Glomerular endothelial cell (primary cell): ENCODE data around the gene ZNF76. TPM values are rescaled to one million over a fixed set of nuclear protein-coding genes. Genes with fewer than 3 reads are reported as not detected.

Experiments used
- DNase-seq: peaks from one replicate; pipeline ENCODE4 v3.0.0-alpha.2; 2011; ENCODE audit warnings: low read depth, low spot score; ENCODE audit errors: extremely low read depth
- total RNA-seq: library from RNA; depleted of rRNA; stranded (reverse); fragments of >200 nt; gene quantifications from 2 replicates; pipeline ENCODE4 v1.2.3, GENCODE V29; 2015

Gene ZNF76
- total RNA-seq, 1 donor from 2014 or later, result 19.2 TPM

DNA sequence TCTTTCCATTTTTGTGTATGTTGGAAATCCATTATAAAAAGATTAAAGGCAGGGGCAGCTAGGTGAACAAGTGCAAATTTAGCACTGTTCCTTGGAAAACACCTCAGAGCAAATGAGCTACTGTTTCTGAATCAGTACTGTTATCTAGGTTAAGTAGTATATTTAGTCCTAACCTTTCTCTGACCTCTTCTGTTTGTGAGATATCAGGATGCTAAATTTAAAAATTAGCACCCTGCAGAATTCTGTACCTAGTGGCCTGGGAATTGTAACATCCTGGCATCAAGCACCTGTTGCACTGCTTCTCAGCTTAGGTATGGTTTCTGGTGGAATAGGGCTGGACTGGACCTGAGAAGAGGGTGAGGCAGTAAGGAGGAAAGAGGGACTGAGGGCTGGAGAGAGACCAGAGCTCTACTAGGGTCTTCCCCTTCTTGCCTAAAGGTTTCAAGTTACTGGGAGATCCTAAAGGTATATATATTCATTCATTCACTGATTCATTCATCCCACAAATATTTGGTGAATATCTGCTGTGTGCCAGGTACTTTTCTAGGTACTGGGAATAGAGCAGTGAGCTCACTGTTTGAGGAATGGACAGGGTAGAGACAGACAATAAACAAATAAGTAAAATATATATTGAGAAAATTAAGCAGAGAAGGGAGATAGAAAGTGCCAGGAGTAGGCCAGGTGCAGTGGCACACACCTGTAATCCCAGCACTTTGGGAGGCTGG lies 5.2 kb downstream of the ZNF76 start:
- no peak for DNase-seq

DNA sequence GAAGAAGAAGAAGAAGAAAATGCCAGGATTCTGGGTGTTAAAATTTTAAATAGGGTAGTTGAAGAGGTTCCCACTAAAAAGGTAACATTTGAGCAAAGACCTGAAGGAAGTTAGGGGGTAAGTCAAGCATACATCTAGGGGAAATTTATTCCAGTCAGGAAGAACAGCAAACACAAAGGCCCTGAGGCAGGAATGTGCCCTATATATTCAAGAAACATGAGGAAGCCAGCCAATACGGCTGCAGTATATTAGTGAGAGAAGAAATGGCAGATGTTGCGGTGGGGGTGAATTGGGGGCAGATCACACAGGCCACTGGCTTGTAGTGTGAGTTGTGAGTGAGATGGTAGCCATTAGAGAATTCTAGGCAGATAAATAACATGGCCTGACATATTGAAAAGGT lies 6.0 kb downstream of the ZNF76 start:
- DNase-seq, result no peak

DNA sequence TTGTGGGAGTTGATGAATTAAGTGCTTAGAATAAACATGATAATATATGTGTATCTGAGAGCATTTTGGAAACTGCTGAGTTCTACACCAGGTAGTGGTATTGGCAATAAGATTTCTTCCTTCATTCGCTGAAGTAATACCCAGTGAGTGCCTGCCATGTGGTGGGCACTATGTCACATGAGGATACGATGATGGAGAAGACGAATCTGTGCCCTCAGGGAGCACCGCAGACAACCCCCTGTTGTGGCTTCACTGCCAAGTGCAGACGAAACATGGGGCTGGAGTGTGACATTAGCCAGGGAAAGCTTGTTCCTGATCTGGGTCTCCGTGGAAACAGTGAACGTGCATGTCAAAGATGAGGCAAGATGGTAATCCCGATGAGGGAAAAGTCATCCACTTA lies 7.9 kb downstream of the ZNF76 start:
- DNase-seq, result no peak

DNA sequence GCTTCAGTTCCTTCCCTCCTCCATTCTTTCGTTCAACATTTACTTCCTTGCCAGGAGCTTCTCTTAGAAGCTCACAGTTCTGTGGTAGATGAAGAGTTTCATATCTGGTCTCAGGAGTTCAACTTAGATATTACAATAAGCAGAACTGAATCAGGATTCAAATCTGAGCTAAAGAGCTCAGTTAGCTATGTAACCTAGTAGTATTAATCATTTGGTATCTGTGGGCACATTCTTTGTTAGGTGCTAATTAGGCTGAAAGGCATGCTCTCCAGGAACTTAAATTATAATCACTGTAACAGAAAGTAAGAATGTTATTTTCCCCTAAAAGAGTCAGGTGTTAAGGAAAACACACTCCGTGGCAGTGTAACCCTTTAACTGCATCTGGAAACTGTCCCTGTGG lies 8.4 kb downstream of the ZNF76 start:
- no peak for DNase-seq

DNA sequence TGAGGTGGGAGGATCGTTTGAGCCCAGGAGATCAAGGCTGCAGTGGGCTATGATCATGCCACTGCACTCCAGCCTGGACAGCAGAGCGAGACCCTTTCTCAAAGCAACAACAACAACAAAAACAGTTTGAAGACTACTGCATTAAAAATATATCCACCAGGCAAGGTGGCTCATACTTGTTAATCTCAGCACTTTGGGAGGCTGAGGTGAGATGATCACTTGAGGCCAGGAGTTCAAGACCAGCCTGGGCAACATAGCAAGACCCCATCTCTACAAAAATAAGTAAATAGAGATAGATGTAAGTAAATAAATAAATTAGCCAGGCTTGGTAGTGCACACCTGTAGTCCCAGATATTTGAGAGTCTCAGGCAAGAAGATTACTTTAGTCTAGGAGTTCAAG lies 12.5 kb downstream of the ZNF76 start:
- no peak for DNase-seq

DNA sequence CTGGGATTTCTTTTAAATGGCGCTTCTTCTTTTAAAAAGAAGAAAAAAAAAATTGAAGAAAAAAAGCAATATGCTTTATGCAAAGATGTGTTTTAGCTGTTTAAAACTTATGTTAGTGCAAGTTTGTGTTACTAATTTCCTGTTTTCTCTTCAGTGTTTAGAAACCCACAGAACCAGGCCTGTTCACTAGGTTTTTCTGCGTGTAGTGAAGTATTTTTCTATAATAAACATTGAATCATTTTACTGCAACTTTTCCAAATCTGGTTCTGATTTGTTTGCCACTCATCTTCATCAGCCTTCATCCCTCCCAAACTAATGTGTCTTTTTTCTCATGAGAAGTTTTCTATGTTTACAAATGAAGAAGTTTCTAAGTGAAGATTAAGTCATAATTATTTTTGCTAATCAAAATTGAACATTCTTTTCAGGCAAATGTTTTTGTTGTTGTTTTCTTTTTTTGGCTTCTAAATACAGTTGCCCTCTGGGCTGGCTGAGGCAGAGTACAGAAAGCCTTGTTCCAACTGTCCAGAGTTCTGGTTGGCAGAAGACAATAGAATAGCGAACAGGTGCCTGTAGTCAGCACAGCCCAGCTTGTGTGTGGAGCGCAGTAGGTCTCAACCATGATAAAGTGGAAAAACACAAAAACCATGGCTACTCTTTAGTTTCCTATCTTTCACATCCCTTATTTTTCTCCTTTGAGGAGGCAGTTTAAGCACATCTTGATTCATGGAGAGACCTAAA lies 14.5 kb downstream of the ZNF76 start:
- DNase-seq, result no peak

DNA sequence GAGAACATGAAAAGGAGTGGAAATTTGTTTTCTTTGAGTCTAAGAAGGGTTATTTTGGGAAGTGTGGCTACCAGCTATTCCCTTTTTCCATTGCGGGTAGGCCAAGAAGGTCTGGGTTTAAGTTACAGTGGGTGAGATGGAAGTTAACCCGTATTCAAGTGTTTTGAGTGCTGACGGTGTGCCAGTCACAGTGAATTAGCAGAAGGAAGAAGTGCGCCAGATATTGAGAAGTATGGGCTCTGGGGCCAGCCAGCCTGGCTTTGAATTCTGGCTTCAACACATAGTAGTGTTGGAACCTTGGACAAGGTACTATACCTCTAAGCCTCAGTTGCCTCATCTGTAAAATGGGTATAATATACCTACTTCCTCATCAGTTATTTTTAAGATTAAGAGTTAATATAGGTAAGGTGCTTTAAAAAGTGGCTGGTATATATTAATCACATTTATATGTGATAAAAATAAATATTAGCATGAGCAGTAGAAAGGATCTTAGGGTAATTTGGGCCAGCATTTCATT lies 16.3 kb downstream of the ZNF76 start:
- no peak for DNase-seq

DNA sequence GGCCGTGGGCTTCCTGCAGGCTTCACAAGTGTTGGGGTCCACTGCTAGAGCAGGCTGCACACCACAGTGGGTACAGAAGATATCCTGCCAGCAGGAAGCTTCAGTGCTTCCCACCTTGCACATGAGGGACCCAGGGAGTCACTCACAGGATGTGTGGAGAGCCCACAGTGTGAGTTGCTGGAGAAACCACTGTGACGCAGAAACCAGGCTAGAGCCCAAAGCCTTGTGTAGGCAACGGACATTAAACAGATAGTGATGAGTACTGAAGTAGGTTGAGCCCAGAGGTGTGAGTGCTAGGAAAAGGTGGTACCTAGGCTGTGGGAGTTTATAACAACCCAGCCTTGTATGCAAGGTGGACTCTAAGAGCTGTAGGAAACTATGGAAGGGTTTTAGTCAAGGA lies 19.2 kb downstream of the ZNF76 start:
- no peak for DNase-seq

DNA sequence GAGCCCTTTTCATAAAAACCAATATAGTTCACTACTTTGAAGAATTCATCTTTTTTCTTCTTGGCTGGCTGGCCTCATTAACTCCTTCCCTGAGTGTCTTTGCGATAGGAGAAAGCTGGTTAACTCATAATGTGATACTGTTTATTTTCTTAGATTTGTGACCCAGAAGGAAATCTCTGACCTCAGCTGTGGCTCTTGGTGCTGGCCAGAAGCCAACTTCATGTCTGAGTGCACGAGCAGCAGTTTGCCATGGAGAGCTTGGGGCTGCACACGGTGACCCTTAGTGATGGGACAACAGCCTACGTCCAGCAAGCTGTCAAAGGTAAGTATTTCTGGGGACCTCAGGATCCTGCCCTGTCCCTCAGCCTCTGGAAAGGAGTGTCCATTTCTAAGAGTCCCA lies 21.4 kb downstream of the ZNF76 start:
- DNase-seq, result no peak

DNA sequence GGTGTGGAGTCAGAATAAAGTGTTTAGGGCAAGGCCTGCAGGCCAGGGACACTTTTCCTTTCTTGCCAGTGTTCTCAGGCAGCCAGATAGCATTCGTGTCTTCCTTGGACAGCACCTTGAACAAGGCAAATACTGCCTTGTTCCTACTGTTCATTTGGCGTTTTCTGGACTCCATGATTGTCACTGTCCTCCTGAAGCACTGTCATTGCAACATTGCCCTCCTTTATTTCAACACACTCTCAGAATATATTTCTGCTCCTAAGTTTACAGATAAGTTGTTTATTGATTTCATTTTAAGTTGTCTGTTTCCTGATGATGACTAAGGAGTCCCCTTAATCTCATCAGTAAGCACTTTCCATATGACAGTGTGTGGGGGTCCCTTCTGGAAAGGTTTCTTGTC lies 22.9 kb downstream of the ZNF76 start:
- no peak for DNase-seq

DNA sequence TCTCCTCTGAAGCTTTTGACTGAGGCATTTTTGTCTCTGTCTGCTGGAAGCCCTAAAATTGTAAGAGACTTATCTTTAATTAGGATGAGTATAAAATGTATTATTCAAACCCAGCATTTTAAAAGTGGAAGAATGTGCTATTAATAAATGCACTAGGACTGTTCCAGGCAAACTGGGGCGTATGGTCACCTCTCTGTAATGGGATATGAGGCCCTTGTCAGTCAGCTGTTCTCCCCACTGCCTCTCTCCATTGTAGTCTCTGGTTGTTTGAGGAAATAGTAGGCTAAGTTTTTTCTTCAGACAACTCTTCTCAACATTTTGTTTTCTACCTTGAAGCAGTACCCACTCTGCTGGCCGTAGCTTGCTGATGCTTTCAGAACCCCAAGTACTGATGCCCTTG lies 23.8 kb downstream of the ZNF76 start:
- no peak for DNase-seq

DNA sequence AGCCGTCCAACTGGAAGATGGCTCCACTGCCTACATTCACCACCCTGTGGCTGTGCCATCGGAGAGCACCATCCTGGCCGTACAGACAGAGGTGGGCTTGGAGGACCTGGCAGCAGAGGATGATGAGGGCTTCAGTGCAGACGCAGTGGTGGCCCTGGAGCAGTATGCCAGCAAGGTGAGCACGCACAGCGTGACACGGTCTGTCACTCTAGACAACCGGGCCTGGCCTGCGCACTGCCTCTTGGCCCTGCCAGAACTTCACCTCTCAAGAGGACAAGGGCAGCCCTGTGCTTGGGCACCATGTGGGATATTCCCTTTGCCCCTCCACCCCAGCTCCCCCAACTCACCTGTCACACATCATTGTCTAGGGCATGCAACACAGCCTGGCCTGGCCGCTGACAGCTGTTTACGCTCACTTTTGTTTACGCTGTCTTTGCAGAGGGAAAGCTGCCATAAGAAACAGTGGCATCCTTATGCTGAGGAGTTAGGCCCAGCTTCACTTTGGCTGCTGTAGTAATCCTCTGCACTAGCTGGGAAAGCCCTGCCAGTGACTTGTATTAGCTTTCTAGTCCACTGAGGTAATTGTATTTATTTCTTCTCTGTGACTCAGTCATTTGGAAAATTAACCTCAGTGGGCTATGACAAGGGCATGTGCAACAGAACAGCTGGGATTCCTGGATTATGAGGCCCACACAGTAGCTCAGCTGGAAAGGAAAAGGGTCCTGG lies 28.3 kb downstream of the ZNF76 start:
- no peak for DNase-seq

DNA sequence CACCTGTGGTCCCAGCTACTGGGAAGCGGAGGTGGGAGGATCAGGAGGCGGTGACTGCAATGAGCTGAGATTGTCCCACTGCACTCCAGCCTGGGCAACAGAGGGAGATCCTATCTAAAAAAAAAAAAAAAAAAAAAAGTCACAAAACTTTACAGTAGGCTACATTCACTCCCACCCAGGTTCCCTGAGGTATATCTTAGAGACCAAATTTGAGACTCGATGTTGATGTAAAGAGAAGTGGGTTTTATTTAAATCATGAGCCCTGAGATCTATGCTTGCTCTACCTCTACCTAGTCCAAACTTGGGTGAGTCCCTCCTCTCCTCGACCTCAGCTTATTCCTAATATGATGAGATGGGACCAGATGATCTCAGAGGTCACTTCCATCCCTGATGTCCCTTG lies 29.3 kb downstream of the ZNF76 start:
- DNase-seq, result no peak

DNA sequence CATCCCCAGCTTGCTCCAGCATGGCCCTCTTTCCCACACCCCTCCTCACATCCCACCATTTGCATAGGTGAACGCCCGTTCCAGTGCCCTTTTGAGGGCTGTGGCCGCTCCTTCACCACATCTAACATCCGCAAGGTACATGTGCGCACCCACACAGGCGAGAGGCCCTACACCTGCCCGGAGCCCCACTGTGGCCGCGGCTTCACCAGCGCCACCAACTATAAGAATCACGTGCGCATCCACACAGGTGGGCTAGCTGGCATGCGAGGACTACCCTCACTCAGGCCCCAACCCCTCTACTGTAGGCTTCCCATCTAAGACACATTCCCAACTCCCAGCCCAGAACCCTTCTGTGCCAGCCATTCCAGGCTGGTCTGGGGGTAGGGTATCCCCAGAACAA lies 32.0 kb downstream of the ZNF76 start:
- DNase-seq, result no peak

DNA sequence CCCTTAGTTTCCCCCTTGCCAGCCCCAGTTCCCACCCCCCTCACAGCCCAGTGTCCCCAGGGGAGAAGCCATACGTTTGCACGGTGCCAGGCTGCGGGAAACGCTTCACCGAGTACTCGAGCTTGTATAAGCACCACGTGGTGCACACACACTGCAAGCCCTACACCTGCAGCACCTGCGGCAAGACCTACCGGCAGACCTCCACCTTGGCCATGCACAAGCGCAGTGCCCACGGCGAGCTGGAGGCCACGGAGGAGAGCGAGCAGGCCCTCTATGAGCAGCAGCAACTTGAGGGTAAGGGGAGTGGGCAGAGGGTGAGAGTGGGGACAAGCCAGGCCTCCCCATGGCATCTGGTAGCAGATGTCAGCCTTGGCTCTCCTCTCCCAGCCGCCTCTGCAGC lies 33.0 kb downstream of the ZNF76 start:
- DNase-seq, result no peak

DNA sequence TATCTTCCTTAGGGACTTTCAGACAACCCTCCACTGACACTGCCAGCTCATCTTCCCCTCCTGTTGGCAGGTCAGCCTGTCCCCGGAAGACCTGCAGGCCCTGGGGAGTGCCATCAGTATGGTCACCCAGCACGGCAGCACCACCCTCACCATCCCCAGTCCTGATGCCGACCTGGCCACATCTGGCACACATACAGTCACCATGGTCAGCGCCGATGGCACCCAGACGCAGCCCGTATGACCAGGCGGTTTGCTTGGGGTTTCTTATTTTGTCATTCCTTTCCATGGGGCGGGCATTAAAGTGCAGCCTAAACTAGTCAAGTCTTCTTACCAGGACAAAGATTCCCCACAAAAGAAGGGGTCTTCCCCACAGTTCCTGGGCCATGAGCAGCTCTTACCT lies 34.1 kb downstream of the ZNF76 start:
- no peak for DNase-seq

DNA sequence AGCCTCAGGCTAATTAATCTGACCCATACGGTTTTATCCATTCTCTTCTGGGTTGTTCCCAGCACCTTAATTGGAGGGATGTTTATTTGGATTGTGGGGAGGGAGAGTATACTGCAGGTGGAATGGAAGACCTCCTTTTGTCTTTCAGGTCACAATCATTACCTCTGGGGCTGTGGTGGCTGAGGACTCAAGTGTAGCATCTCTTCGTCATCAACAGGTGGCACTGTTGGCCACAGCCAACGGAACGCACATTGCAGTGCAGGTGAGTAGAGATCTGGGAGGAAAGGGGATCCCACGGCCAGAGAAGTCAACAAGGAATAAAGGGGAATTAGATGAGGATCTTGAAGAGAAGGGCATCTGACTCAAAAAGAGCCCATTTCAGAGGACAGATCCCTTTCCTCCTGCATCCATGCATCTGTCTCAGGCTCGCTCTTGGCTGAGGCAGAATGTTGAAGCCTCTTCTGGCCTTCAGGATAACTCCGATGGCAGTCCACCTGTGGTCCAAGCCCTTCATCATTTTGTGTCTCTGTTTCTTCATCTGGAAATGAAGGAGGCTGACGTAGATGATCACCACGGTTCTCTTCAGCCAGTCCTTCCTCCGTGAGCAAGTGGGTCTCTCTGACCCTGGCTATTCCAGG lies 34.9 kb downstream of the ZNF76 start:
- no peak for DNase-seq

DNA sequence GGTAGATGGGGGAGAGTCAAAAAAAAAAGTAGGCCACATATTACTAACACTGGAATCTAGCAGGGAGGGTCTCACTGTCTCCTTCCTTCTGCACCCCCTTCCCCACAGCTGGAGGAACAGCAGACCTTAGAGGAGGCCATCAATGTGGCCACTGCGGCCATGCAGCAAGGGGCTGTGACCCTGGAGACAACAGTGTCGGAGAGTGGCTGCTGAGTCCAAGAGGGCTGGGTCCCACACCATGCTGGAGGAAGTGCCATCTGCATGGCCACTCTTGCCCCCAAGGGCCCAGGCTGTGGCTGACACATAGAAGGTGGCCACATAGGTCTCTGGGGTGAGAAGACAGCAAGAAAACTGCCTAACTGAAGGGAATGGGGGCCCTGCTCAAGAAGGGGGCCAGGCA lies 35.5 kb downstream of the ZNF76 start:
- DNase-seq, result no peak

DNA sequence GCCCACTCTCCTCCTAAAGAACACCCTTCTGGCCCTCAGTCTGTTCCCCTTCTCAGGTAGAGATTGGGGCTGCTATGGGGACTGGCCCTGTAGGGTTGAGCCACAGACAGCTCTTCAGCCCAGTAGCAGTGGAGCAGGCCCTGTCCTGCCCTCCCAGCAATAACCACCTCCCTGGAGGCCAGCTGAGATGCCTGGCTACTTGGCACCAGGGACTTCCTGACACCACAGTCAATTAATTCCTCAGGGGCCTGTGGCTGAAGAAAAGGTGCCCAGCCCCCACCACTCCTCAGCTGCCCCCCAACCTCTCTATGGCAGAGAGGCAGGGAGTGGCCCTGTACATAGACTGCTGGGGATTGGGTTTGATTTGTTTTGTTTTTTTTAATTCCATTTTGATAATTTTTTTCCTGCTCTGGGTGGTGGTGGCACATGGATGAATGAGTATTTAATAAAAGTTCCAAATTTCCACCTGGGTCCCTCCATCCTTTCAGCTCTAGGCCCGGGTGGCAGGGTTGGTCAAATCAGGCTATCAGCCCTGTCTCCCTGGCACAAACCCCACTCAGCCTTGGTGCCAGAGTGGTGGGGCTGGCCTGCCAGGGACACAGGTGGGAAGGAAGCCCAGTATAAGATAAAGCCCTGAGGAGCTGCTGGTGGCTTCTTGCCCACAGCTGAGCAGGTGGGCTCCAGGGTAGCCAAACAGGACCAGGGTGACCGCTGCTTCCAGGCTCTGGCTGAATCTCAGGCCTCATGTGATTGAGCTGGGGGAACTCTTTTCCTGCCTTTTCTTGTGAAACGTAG lies 36.2 kb downstream of the ZNF76 start:
- DNase-seq, result no peak

DNA sequence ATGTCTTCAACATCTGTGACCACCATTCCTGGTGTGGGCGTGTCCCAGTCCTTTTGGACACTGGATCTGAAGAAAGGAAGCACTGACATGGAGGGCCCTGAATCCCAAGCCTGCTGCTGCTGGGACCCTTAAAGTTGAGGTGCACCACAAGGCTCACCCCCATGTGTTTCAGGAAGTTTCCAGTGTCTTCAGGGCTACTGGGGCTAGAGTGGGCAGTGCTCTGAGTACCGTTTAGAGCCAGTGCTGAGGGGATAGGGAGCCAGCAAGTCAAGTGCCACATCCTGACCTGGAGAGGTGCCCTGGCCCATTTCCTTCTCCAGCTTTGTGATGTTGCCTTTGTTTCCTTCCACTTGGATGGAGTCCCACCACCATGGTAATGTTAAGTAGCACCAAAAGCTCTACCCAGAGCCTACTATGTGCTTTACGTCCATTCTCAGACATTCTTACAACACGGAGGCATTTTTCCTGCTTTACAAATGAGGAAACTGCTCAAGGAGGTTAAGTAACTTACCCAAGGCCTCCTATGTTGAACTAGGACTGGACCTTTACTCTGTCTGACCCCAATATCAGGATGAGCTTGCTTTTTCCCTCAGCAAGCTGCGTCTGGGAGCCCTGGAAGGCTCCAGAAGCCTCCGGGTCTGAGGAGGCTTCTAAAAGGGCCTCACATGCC lies 37.5 kb downstream of the ZNF76 start:
- no peak for DNase-seq
